H1 (cell line): ENCODE results near the gene PARP1. TPM values are rescaled to one million over a fixed set of nuclear protein-coding genes. Genes with fewer than 3 reads are reported as not detected.

Experiments used
- EGR1 ChIP-seq: IDR thresholded peaks from 2 replicates; pipeline ENCODE4 v1.6.1; 2011; ENCODE audit warnings: low read depth, low read length, borderline replicate concordance
- GABPA ChIP-seq: IDR thresholded peaks from 2 replicates; pipeline ENCODE4 v1.6.1; 2011; ENCODE audit warnings: mild to moderate bottlenecking, low read length, moderate library complexity, borderline replicate concordance; ENCODE audit not compliant: insufficient read depth
- NANOG ChIP-seq: IDR thresholded peaks from 2 replicates; pipeline ENCODE4 v1.6.1; 2011; ENCODE audit warnings: low read length, low read depth, mild to moderate bottlenecking, inconsistent platforms; ENCODE audit not compliant: insufficient read depth, poor library complexity, severe bottlenecking
- PHF8 ChIP-seq: fragments of 200-600 bp; sonication (generic); conservative IDR thresholded peaks from 2 replicates; pipeline ENCODE4 v1.7.1; 2012; ENCODE audit warnings: low read depth, mild to moderate bottlenecking, inconsistent platforms, low read length, moderate library complexity
- SIX5 ChIP-seq: IDR thresholded peaks from 2 replicates; pipeline ENCODE4 v1.6.1; 2011; ENCODE audit warnings: mild to moderate bottlenecking, low read depth, low read length
- SUZ12 ChIP-seq: fragments of 200-600 bp; sonication (generic); IDR thresholded peaks from 2 replicates; pipeline ENCODE4 v1.6.1; 2012; ENCODE audit warnings: mild to moderate bottlenecking, inconsistent platforms, low read length, moderate library complexity, mixed read lengths
- polyA plus RNA-seq, 7 experiments: library from polyadenylated mRNA; depleted of rRNA in 3 of 7; stranded (reverse) in 5 of 7; unstranded in 2 of 7; fragments of >200 nt in 5 of 7; fragments of 200-250 nt in 2 of 7; gene quantifications; 1 replicate in 5 of 7; 2 replicates in 1 of 7; 4 replicates in 1 of 7; pipeline versions ENCODE4 v1.2.1 to v1.2.3, GENCODE V29; 2011 to 2013; ENCODE audit warnings: missing spikeins in 2 of 7, mixed read lengths in 2 of 7
- total RNA-seq: library from RNA; stranded (reverse); fragmentation: NEBNext Ultra II Directional; extraction: Animal tissue kit (Norgen Biotek cat#: 25700); gene quantifications from 2 replicates; pipeline ENCODE4 v1.2.1, GENCODE V29; 2021

The PARP1 gene
- total and polyA plus RNA-seq, 2 of the 8 experiments (the other 6 are each of a cell fraction or from before 2014, with no cell fraction given), result 416 to 441 TPM

GRCh38 chr1:226332947-226333346, 74.9 kb downstream of the PARP1 start (continued):
- no peak for TF ChIP-seq SIX5
- TF ChIP-seq PHF8, result no peak
- no peak for TF ChIP-seq NANOG
- no peak for TF ChIP-seq GABPA
- no peak for TF ChIP-seq SUZ12
- TF ChIP-seq EGR1, result no peak
